Ecto neural progenitor cell (in vitro differentiated cells): ENCODE results near the gene TMCC2.
"Not testable (repeated sequence)": the region's sequence is repeated elsewhere in the genome, so short reads cannot be mapped to it uniquely, and the experiment has no call there.

ENCODE experiments used
- DNase-seq: peaks from one replicate; pipeline ENCODE4 v3.0.0-alpha.2; 2018; ENCODE audit warnings: low spot score

The TMCC2 gene

GRCh38 chr1:205227584-205228013, at the start of gene TMCC2:
Gene TMCC2, plus strand, starts transcription at chr1:205227946. Its CDS starts 619 bp downstream, at chr1:205228565.
- DNase-seq, result peak; percentile 98

GRCh38 chr1:205179842-205180241, 47.9 kb upstream of the TMCC2 start:
- DNase-seq, result no peak

- DNase-seq, result not testable (repeated sequence)
These were observed 47.4 kb upstream of the TMCC2 start for GRCh38 chr1:205180331-205180730.

- no peak for DNase-seq
These were observed 44.8 kb upstream of the TMCC2 start for GRCh38 chr1:205182930-205183329.

- DNase-seq, result no peak
These were observed 43.9 kb upstream of the TMCC2 start for GRCh38 chr1:205183676-205184335.

- DNase-seq, result no peak
These were observed 41.6 kb upstream of the TMCC2 start for GRCh38 chr1:205186191-205186590.

GRCh38 chr1:205187420-205187819, 40.3 kb upstream of the TMCC2 start:
- no peak for DNase-seq

GRCh38 chr1:205188098-205188497, 39.6 kb upstream of the TMCC2 start:
- DNase-seq, result no peak

GRCh38 chr1:205188596-205188995, 39.1 kb upstream of the TMCC2 start:
- no peak for DNase-seq

GRCh38 chr1:205189131-205189530, 38.6 kb upstream of the TMCC2 start:
- no peak for DNase-seq

GRCh38 chr1:205190845-205191577, 36.7 kb upstream of the TMCC2 start:
- DNase-seq, result no peak

GRCh38 chr1:205191622-205192021, 36.1 kb upstream of the TMCC2 start:
- no peak for DNase-seq

GRCh38 chr1:205192287-205192686, 35.5 kb upstream of the TMCC2 start:
- DNase-seq, result no peak

- DNase-seq, result no peak
These were observed 28.4 kb upstream of the TMCC2 start for GRCh38 chr1:205199090-205199930.

GRCh38 chr1:205199931-205200299, 27.8 kb upstream of the TMCC2 start:
- DNase-seq, result no peak

- no peak for DNase-seq
These were observed 23.2 kb upstream of the TMCC2 start for GRCh38 chr1:205204552-205204951.

- DNase-seq, result no peak
These were observed 22.7 kb upstream of the TMCC2 start for GRCh38 chr1:205205055-205205454.

GRCh38 chr1:205208811-205209210, 18.9 kb upstream of the TMCC2 start:
- DNase-seq, result no peak

GRCh38 chr1:205210756-205211168, 17.0 kb upstream of the TMCC2 start:
- no peak for DNase-seq

GRCh38 chr1:205211169-205211838, 16.4 kb upstream of the TMCC2 start, which contains the start of gene DSTYK:
Gene DSTYK, minus strand, starts transcription at chr1:205211702. Its CDS starts 167 bp downstream, at chr1:205211535.
- DNase-seq, result peak; percentile 97

- DNase-seq, result no peak
These were observed 15.8 kb upstream of the TMCC2 start for GRCh38 chr1:205211839-205212536.
